ENCODE measurements around the gene KANK3. TPM values are rescaled to one million over a fixed set of nuclear protein-coding genes. Genes with fewer than 3 reads are reported as not detected.
"Not testable (repeated sequence)": the region's sequence is repeated elsewhere in the genome, so short reads cannot be mapped to it uniquely, and the experiment has no call there.

KANK3 gene
- polyA plus RNA-seq, 10 donors = 5.1 to 14.8 (median 9.6) TPM

GRCh38 chr19:8291337-8291736, 51.7 kb downstream of the KANK3 start:
- not testable (repeated sequence) for DNase-seq

DNA sequence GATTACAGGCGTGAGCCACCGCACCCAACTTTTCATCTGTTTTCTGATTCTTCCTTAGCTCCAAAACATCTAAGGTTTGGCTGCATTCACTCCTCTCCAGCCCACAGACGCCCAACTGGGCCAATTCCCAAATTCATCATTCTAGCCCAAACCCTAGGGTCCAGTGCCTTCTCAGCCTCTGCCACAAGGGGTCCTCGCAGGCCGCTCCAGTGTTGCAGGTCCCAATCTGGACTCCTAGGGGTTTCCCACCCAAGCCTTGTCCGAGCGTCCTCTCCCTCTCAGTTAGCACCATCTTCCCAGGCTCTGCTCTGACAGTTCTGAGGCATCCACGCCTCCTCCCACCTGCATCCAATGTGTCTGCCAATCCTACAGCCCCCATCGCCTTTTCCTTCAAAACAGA, 66.6 kb downstream of the KANK3 start:
- not testable (repeated sequence) for DNase-seq

Other genes with a start within 250 kb of the KANK3 start
- 10 to 100 TPM in 5 of 10 donors, 1 to 10 TPM in 5; 5.9 to 17.6 (median 9.7) TPM for gene FBN3, start 193.7 kb downstream of the KANK3 start, polyA plus RNA-seq (ENCODE audit: insufficient read length in 10 of 10)
- 10 to 100 TPM; 10.3 to 17.7 (median 14.1) TPM for gene CERS4, start 133.9 kb downstream of the KANK3 start, polyA plus RNA-seq (ENCODE audit: insufficient read length in 10 of 10)
- gene CD320, start 34.9 kb downstream of the KANK3 start, polyA plus RNA-seq (ENCODE audit: insufficient read length in 10 of 10) = 10 to 100 TPM; 15.8 to 27.2 (median 19.7) TPM
- gene NDUFA7, start 21.9 kb downstream of the KANK3 start, polyA plus RNA-seq (ENCODE audit: insufficient read length in 10 of 10) = 10 to 100 TPM; 26.3 to 56.8 (median 43.9) TPM
- 100 to 1,000 TPM; 460 to 776 (median 571) TPM for gene RPS28, start 21.8 kb downstream of the KANK3 start, polyA plus RNA-seq (ENCODE audit: insufficient read length in 10 of 10)
- gene ANGPTL4, start 20.9 kb upstream of the KANK3 start, polyA plus RNA-seq (ENCODE audit: insufficient read length in 10 of 10) = 1 to 10 TPM in 9 of 10 donors, under 1 TPM in 1; 0.79 to 2.8 (median 2.0) TPM
- 10 to 100 TPM; 55.9 to 90.1 (median 66.8) TPM for gene RAB11B, start 47.1 kb upstream of the KANK3 start, polyA plus RNA-seq (ENCODE audit: insufficient read length in 10 of 10)
- 10 to 100 TPM; 10.9 to 19.0 (median 14.3) TPM for gene MARCHF2, start 70.0 kb upstream of the KANK3 start, polyA plus RNA-seq (ENCODE audit: insufficient read length in 10 of 10)
- gene HNRNPM, start 101.7 kb upstream of the KANK3 start, polyA plus RNA-seq (ENCODE audit: insufficient read length in 10 of 10) = 100 to 1,000 TPM; 162 to 259 (median 182) TPM
- 1 to 10 TPM in 7 of 10 donors, under 1 TPM in 3; 0.62 to 2.4 (median 1.9) TPM for gene PRAM1, start 159.4 kb upstream of the KANK3 start, polyA plus RNA-seq (ENCODE audit: insufficient read length in 10 of 10)
- 10 to 100 TPM; 10.9 to 18.1 (median 12.9) TPM for gene ZNF414, start 170.9 kb upstream of the KANK3 start, polyA plus RNA-seq (ENCODE audit: insufficient read length in 10 of 10)
- gene MYO1F, start 234.2 kb upstream of the KANK3 start, polyA plus RNA-seq (ENCODE audit: insufficient read length in 10 of 10) = 10 to 100 TPM in 1 of 10 donors, 1 to 10 TPM in 9; 3.4 to 13.7 (median 5.8) TPM